Lower leg skin (tissue), 3 donors: ENCODE results near the gene ERVH48-1.

Experiments
- POLR2A ChIP-seq, 2 donors: fragments of 450-650 bp; IDR thresholded peaks; one replicate each; pipeline ENCODE4 v1.6.1; 2016 to 2017; ENCODE audit warnings: antibody characterized with exemption in 2 of 2, mild to moderate bottlenecking in 1 of 2, moderate library complexity in 1 of 2
- TF ChIP-seq, protein P1 (sequence below), 3 donors: fragments of 450-650 bp; IDR thresholded peaks; one replicate each; pipeline ENCODE4 v1.5.1; 2016; ENCODE audit warnings: antibody characterized with exemption in 3 of 3, mild to moderate bottlenecking in 3 of 3, moderate library complexity in 2 of 3

DNA sequence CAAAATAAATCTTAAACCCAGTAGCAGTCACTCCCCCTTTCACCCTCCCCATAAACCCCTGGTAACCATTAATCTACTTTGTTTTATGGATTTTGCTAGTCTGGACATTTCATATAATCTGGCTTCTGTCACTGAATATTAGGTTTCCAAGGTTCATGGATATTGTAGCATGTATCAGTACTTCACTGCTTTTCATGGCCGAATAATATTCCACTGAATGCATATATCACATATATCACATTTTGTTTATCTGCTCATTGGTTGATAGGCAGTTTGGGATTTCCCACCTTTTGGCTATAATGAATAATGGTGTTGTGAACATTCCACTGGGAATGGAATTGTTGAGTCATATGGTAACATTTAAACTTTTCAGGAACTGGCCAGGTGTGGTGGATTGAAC lies 41.5 kb downstream of the ERVH48-1 start:
- TF ChIP-seq, protein P1, sequence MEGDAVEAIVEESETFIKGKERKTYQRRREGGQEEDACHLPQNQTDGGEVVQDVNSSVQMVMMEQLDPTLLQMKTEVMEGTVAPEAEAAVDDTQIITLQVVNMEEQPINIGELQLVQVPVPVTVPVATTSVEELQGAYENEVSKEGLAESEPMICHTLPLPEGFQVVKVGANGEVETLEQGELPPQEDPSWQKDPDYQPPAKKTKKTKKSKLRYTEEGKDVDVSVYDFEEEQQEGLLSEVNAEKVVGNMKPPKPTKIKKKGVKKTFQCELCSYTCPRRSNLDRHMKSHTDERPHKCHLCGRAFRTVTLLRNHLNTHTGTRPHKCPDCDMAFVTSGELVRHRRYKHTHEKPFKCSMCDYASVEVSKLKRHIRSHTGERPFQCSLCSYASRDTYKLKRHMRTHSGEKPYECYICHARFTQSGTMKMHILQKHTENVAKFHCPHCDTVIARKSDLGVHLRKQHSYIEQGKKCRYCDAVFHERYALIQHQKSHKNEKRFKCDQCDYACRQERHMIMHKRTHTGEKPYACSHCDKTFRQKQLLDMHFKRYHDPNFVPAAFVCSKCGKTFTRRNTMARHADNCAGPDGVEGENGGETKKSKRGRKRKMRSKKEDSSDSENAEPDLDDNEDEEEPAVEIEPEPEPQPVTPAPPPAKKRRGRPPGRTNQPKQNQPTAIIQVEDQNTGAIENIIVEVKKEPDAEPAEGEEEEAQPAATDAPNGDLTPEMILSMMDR (IDR thresholded peaks at IDR 0.05): no peak
- no peak for TF ChIP-seq POLR2A (IDR thresholded peaks at IDR 0.05)
